Activated gamma-delta T cell (primary cell): ENCODE measurements around the gene ZNF792.
"Not testable (repeated sequence)": the region's sequence is repeated elsewhere in the genome, so short reads cannot be mapped to it uniquely, and the experiment has no call there.

Source experiments
- DNase-seq: peaks from one replicate; lab custom pipeline; 2025; lab: John Stamatoyannopoulos, UW

Gene ZNF792

GRCh38 chr19:34998777-34999497 is 34.9 kb upstream of the ZNF792 start:
- no peak for DNase-seq

- DNase-seq, result not testable (repeated sequence)
Measured at GRCh38 chr19:34998224-34998623, 34.2 kb upstream of the ZNF792 start.

- no peak for DNase-seq
Measured at GRCh38 chr19:34997071-34997617, 33.1 kb upstream of the ZNF792 start.

- DNase-seq, result no peak
Measured at GRCh38 chr19:34995551-34995950, 31.5 kb upstream of the ZNF792 start.

GRCh38 chr19:34994643-34995541 is 30.9 kb upstream of the ZNF792 start:
- no peak for DNase-seq

GRCh38 chr19:34994286-34994642 is 30.2 kb upstream of the ZNF792 start:
- DNase-seq, result no peak

GRCh38 chr19:34992582-34992981 is 28.6 kb upstream of the ZNF792 start:
- DNase-seq, result not testable (repeated sequence)

- no peak for DNase-seq
Measured at GRCh38 chr19:34991542-34992333, 27.7 kb upstream of the ZNF792 start.

- DNase-seq, result no peak
Measured at GRCh38 chr19:34990578-34991192, 26.7 kb upstream of the ZNF792 start.

GRCh38 chr19:34989298-34989697 is 25.3 kb upstream of the ZNF792 start:
- DNase-seq, result no peak

- no peak for DNase-seq
Measured at GRCh38 chr19:34988119-34988518, 24.1 kb upstream of the ZNF792 start.

- no peak for DNase-seq
Measured at GRCh38 chr19:34985249-34986022, 21.4 kb upstream of the ZNF792 start.

- no peak for DNase-seq
Measured at GRCh38 chr19:34984287-34984686, 20.3 kb upstream of the ZNF792 start.

GRCh38 chr19:34983786-34984185 is 19.8 kb upstream of the ZNF792 start:
- DNase-seq, result no peak

GRCh38 chr19:34982275-34982674 is 18.2 kb upstream of the ZNF792 start:
- DNase-seq, result no peak

- DNase-seq, result no peak
Measured at GRCh38 chr19:34979819-34980640, 16.0 kb upstream of the ZNF792 start.

GRCh38 chr19:34976611-34977010 is 12.6 kb upstream of the ZNF792 start:
- no peak for DNase-seq

GRCh38 chr19:34975056-34975455 is 11.0 kb upstream of the ZNF792 start:
- DNase-seq, result no peak

GRCh38 chr19:34974646-34975045 is 10.6 kb upstream of the ZNF792 start:
- no peak for DNase-seq

- DNase-seq, result no peak
Measured at GRCh38 chr19:34972163-34972705, 8.2 kb upstream of the ZNF792 start.
